ENCODE data around the gene PSAP. TPM values are rescaled to one million over a fixed set of nuclear protein-coding genes. Genes with fewer than 3 reads are reported as not detected.
A peak's percentile ranks its signal among the peaks of the same experiment; 100 is the strongest.

PSAP gene
- total RNA-seq, 1 donor from 2014 or later: 510 TPM

DNA sequence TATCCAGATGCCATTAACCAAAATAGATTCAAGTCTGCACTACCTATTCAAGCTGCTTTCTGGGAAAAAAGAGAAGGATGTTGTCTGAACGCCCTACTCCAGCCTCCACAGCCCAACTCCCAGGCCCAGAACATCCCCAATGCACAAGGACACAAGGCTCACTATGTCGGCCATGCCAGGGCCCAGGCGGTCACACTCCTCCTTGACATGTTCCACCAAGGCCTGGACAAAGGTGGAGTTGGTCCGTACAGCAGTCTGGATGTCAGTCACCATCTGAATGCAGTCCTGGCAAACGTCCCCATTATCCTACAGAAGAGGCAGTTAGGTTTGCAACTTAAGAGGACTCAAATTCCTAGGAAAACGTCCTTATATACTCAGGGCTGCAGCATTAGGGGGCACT, 23.2 kb downstream of the PSAP start:
- no peaks in the 10 kb centered on the region for H3K4me1 Mint-ChIP-seq (ENCODE audit: low read depth)
- no peaks in the 10 kb centered on the region for H3K27me3 Mint-ChIP-seq
- peaks cover 27% of the 10 kb centered on the region for H3K36me3 Mint-ChIP-seq (ENCODE audit: insufficient read depth)
- TF ChIP-seq, protein P1, sequence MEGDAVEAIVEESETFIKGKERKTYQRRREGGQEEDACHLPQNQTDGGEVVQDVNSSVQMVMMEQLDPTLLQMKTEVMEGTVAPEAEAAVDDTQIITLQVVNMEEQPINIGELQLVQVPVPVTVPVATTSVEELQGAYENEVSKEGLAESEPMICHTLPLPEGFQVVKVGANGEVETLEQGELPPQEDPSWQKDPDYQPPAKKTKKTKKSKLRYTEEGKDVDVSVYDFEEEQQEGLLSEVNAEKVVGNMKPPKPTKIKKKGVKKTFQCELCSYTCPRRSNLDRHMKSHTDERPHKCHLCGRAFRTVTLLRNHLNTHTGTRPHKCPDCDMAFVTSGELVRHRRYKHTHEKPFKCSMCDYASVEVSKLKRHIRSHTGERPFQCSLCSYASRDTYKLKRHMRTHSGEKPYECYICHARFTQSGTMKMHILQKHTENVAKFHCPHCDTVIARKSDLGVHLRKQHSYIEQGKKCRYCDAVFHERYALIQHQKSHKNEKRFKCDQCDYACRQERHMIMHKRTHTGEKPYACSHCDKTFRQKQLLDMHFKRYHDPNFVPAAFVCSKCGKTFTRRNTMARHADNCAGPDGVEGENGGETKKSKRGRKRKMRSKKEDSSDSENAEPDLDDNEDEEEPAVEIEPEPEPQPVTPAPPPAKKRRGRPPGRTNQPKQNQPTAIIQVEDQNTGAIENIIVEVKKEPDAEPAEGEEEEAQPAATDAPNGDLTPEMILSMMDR (IDR thresholded peaks at IDR 0.05; ENCODE audit: unreplicated experiment): no peak
- no peaks in the 10 kb centered on the region for H3K9me3 Mint-ChIP-seq (ENCODE audit: low read depth)
- no peak overlapping the region for H3K27ac Mint-ChIP-seq
- no peak overlapping the region for H3K4me3 Mint-ChIP-seq (ENCODE audit: low read depth)
- no peak for DNase-seq (ENCODE audit: low spot score, unreplicated experiment)

DNA sequence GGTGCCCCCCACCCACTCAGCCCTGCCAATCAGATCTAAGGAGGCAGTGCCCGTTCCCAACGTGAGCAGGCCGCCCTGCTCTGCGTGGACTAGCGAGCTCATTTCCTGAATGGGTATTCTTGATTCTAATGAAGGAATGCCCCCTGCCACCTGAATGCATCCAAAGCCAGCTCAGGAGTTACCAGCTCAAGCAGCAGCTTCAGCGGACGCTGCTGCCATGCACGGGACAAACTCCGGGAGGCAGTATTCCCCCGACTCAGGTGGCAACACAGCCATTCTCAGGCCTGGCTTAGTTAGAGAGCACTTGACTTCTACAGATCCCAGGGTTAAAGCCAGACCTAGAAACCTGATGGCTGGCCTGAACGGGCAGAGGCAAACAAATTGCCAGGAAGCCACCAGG, 25.8 kb downstream of the PSAP start:
- H3K4me3 Mint-ChIP-seq (ENCODE audit: low read depth): no peak overlapping the region
- TF ChIP-seq, protein P1 (IDR thresholded peaks at IDR 0.05; ENCODE audit: unreplicated experiment): no peak
- no peak for DNase-seq (ENCODE audit: low spot score, unreplicated experiment)
- H3K36me3 Mint-ChIP-seq (ENCODE audit: insufficient read depth): peaks cover 22% of the 10 kb centered on the region
- H3K27ac Mint-ChIP-seq: no peak overlapping the region
- no peaks in the 10 kb centered on the region for H3K27me3 Mint-ChIP-seq
- no peaks in the 10 kb centered on the region for H3K9me3 Mint-ChIP-seq (ENCODE audit: low read depth)
- no peaks in the 10 kb centered on the region for H3K4me1 Mint-ChIP-seq (ENCODE audit: low read depth)

DNA sequence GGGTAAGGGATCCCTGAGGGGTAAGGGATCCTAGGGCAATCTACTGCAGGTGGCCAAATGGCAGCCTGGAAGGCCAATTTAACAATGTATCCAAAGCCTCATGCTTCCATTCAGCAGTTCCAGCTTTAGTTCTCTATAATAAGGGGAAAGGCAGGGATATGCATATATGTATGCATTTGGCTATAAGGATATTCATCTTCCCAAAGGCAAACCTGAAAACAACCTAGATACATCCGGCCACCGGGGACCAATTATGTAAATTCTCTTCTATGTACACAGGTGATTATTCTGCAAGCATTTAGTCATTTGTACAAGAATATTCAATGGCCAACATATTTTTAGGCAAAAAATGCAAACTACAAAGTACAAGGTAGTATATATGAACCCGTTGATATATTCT, 26.7 kb downstream of the PSAP start:
- Mint-ChIP-seq H3K27me3 (no peaks in the 10 kb centered on the region), H3K4me3 (ENCODE audit: low read depth) (no peak overlapping the region), H3K27ac (no peak overlapping the region), H3K4me1 (ENCODE audit: low read depth) (no peaks in the 10 kb centered on the region), H3K36me3 (ENCODE audit: insufficient read depth) (peaks cover 17% of the 10 kb centered on the region), H3K9me3 (ENCODE audit: low read depth) (no peaks in the 10 kb centered on the region)
- TF ChIP-seq, protein P1 (IDR thresholded peaks at IDR 0.05; ENCODE audit: unreplicated experiment): no peak
- no peak for DNase-seq (ENCODE audit: low spot score, unreplicated experiment)

DNA sequence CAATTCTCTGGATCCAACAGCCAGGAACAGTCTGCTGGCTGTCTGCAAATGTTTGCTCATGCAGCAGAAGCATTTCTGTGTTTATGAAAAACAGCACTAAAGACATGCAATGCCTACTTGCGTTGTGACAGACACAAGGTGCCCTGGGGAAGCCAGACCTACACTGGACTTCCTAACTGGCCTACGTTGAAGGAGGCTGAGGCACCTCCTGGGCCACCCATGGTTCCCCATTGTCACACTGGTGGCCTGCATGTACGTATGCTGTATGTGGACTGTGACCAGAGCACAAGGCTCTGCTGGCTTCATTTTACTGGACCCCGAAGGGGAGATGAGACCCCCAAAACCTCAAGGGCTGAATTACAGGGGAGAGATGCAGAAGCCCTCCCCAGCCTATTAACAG, 27.7 kb downstream of the PSAP start:
- no peak for DNase-seq (ENCODE audit: low spot score, unreplicated experiment)
- Mint-ChIP-seq H3K9me3 (ENCODE audit: low read depth) (no peaks in the 10 kb centered on the region), H3K36me3 (ENCODE audit: insufficient read depth) (peaks cover 17% of the 10 kb centered on the region), H3K27ac (no peak overlapping the region), H3K27me3 (no peaks in the 10 kb centered on the region), H3K4me3 (ENCODE audit: low read depth) (no peak overlapping the region), H3K4me1 (ENCODE audit: low read depth) (no peaks in the 10 kb centered on the region)
- TF ChIP-seq, protein P1 (IDR thresholded peaks at IDR 0.05; ENCODE audit: unreplicated experiment): no peak

DNA sequence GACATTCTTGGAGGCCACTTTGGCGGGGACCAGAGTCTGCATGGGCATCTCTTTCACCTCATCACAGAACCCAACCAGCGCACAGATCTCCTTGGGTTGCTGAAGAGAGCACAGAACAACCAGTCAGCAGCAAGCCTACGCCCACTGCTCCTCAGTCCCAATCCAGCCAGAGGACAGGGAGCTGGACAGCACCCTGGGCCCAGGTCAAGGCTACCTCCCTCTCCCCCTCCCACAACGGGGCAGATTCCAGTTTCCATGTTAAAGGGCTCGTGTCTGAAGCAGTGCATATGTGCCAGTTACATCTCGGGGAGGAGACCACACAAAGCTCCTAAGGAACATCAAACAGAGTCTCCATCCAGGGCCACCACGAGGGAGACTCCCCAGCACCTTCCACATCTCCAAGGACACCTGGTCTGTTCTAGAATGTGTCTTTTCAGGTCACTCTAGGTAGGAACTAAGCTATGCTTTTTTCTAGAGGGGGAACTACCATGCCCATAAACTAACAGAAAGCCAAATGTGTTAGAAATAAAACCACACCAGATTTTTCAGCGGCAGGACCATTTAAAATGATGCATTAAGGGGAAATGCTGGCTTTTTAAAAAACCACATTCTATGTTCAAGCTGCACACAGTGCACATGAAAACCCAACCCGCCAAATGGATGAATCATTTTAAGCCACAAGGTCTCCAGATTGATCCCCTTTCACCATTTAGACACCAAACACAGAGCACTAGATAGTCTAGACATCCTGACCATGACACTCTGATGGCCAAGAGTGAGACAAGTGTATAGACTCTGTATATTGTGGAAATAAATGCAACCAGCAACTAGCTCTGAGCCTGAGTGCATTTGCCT, 28.9 kb downstream of the PSAP start:
- peaks cover 15% of the 10 kb centered on the region for H3K36me3 Mint-ChIP-seq (ENCODE audit: insufficient read depth)
- TF ChIP-seq, protein P1 (IDR thresholded peaks at IDR 0.05; ENCODE audit: unreplicated experiment): no peak

More for the DNA sequence above, 28.9 kb downstream of the PSAP start:
- Mint-ChIP-seq H3K27me3 (no peaks in the 10 kb centered on the region), H3K27ac (peak overlapping the region; percentile 9), H3K4me1 (ENCODE audit: low read depth) (no peaks in the 10 kb centered on the region), H3K4me3 (ENCODE audit: low read depth) (no peak overlapping the region), H3K9me3 (ENCODE audit: low read depth) (no peaks in the 10 kb centered on the region)
- DNase-seq (ENCODE audit: low spot score, unreplicated experiment): no peak
